ENCODE measurements around the gene HPN. TPM values are rescaled to one million over a fixed set of nuclear protein-coding genes. Genes with fewer than 3 reads are reported as not detected.

The HPN gene
- total and polyA plus RNA-seq, 10 of the 15 experiments (the other 5 are each of a cell fraction or from before 2014, with no cell fraction given), result 0.21 to 0.35 TPM; not detected in 8

GRCh38 chr19:35042954-35043604 is 1.6 kb downstream of the HPN start:
- in situ Hi-C loops (cut with MboI), result no loop called here
- ChIA-PET SMC1A (ENCODE audit: uncharacterized antibody, unreplicated experiment) (interaction anchor here (1.3 to 2.3 kb wide), 4 partner anchors 10 to 71 kb away, joined by 3 to 9 read pairs (median 4); no protein-coding TSS in a partner anchor), CTCF (interaction anchor here (0.9 to 5.4 kb wide), 16 partner anchors 13 to 192 kb away, joined by 3 to 56 read pairs (median 4); no protein-coding TSS in a partner anchor)

GRCh38 chr19:35043906-35044305 is 2.4 kb downstream of the HPN start:
- H3K9ac ChIP-seq (ENCODE audit: control insufficient read depth, insufficient read depth, low read length), result no peak overlapping the region
- SMC1A ChIA-PET (ENCODE audit: uncharacterized antibody, unreplicated experiment), result interaction anchor here (0.9 to 2.3 kb wide), 7 partner anchors 9 to 198 kb away, joined by 3 to 9 read pairs (median 3); no protein-coding TSS in a partner anchor
- TF ChIP-seq FOXM1 (IDR thresholded peaks at IDR 0.05; ENCODE audit: low read depth, low read length) (no peak), PBX3 (IDR thresholded peaks at IDR 0.05; ENCODE audit: insufficient replicate concordance, low read depth, low read length) (no peak), HCFC1 (IDR thresholded peaks at IDR 0.05; ENCODE audit: low read length) (no peak), CHD1 (IDR thresholded peaks at IDR 0.05; ENCODE audit: low read depth, low read length) (no peak)
- TF ChIP-seq, protein P1, sequence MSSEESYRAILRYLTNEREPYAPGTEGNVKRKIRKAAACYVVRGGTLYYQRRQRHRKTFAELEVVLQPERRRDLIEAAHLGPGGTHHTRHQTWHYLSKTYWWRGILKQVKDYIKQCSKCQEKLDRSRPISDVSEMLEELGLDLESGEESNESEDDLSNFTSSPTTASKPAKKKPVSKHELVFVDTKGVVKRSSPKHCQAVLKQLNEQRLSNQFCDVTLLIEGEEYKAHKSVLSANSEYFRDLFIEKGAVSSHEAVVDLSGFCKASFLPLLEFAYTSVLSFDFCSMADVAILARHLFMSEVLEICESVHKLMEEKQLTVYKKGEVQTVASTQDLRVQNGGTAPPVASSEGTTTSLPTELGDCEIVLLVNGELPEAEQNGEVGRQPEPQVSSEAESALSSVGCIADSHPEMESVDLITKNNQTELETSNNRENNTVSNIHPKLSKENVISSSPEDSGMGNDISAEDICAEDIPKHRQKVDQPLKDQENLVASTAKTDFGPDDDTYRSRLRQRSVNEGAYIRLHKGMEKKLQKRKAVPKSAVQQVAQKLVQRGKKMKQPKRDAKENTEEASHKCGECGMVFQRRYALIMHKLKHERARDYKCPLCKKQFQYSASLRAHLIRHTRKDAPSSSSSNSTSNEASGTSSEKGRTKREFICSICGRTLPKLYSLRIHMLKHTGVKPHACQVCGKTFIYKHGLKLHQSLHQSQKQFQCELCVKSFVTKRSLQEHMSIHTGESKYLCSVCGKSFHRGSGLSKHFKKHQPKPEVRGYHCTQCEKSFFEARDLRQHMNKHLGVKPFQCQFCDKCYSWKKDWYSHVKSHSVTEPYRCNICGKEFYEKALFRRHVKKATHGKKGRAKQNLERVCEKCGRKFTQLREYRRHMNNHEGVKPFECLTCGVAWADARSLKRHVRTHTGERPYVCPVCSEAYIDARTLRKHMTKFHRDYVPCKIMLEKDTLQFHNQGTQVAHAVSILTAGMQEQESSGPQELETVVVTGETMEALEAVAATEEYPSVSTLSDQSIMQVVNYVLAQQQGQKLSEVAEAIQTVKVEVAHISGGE (CRISPR knock-in tag; IDR thresholded peaks at IDR 0.05), result no peak

More at GRCh38 chr19:35042954-35043604, 1.6 kb downstream of the HPN start:
- no peaks in the 10 kb centered on the region for H4K20me1 ChIP-seq (ENCODE audit: control insufficient read depth, insufficient read depth)
- ATAC-seq (no peak), DNase-seq (ENCODE audit: low read depth, low spot score) (no peak), FAIRE-seq (no peak)
- no peak overlapping the region for H3K9ac ChIP-seq (ENCODE audit: control insufficient read depth, insufficient read depth, low read length)
- TF ChIP-seq, protein P2, sequence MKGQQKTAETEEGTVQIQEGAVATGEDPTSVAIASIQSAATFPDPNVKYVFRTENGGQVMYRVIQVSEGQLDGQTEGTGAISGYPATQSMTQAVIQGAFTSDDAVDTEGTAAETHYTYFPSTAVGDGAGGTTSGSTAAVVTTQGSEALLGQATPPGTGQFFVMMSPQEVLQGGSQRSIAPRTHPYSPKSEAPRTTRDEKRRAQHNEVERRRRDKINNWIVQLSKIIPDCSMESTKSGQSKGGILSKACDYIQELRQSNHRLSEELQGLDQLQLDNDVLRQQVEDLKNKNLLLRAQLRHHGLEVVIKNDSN (IDR thresholded peaks at IDR 0.05; ENCODE audit: borderline replicate concordance, extremely low read length, insufficient read depth, low read depth, low read length), result no peak
- ChIA-PET RAD21 (ENCODE audit: unreplicated experiment) (no interaction called here), POLR2A (interaction anchor here (0.6 kb wide), 1 partner anchor 54 kb away, joined by 4 read pairs; no protein-coding TSS in a partner anchor)
- no peak overlapping the region for H3K27ac ChIP-seq (ENCODE audit: control insufficient read depth, insufficient read depth)
- no peaks in the 10 kb centered on the region for H3K79me2 ChIP-seq (ENCODE audit: control insufficient read depth, insufficient read depth, low read length)
- no TSS peak for BruUV-seq (replicated peaks)
- intact Hi-C loops (cut with micrococcal nuclease; ENCODE audit: unreplicated experiment), result no loop called here
- no peaks in the 10 kb centered on the region for H3K9me3 ChIP-seq (replicated peaks; ENCODE audit: control insufficient read depth, insufficient read depth, low read length)
- peaks cover 10% of the 10 kb centered on the region for H3K4me1 ChIP-seq (ENCODE audit: control insufficient read depth, insufficient read depth, low read length)
- no peak overlapping the region for H3K4me3 ChIP-seq
- no peak overlapping the region for H2AFZ ChIP-seq (ENCODE audit: control insufficient read depth, low read depth, low read length)
- no peak overlapping the region for H3K4me2 ChIP-seq (ENCODE audit: control insufficient read depth, insufficient read depth)
- WGBS (ENCODE audit: insufficient coverage, insufficient replicate concordance, low lambda C conversion rate, missing lambda C conversion rate), result 26% methylated on average over 14 of the region's 14 CpGs
- H3K27me3 ChIP-seq (replicated peaks in 1 of 2; ENCODE audit: control insufficient read depth in 2 of 2, insufficient read depth in 2 of 2, low read length in 1 of 2), result peaks cover 0 to 3% of the 10 kb centered on the region in 2 experiments; a peak in 3 of 4 replicates
- no peaks in the 10 kb centered on the region for H3K36me3 ChIP-seq (ENCODE audit: control insufficient read depth in 2 of 2, insufficient read depth in 2 of 2, low read length in 1 of 2)

More at GRCh38 chr19:35043906-35044305, 2.4 kb downstream of the HPN start:
- Histone ChIP-seq H3K9me3 (replicated peaks; ENCODE audit: control insufficient read depth, insufficient read depth, low read length) (no peaks in the 10 kb centered on the region), H3K4me1 (ENCODE audit: control insufficient read depth, insufficient read depth, low read length) (peaks cover 4% of the 10 kb centered on the region; the same call in 1 of the 2 replicates), H3K79me2 (ENCODE audit: control insufficient read depth, insufficient read depth, low read length) (no peaks in the 10 kb centered on the region), H2AFZ (ENCODE audit: control insufficient read depth, low read depth, low read length) (no peak overlapping the region), H4K20me1 (ENCODE audit: control insufficient read depth, insufficient read depth) (no peaks in the 10 kb centered on the region), H3K27ac (ENCODE audit: control insufficient read depth, insufficient read depth) (no peak overlapping the region), H3K4me2 (ENCODE audit: control insufficient read depth, insufficient read depth) (no peak overlapping the region), H3K4me3 (no peak overlapping the region), H3K27me3 (replicated peaks in 1 of 2; ENCODE audit: control insufficient read depth in 2 of 2, insufficient read depth in 2 of 2, low read length in 1 of 2) (peaks cover 0 to 3% of the 10 kb centered on the region in 2 experiments; a peak in 3 of 4 replicates), H3K36me3 (ENCODE audit: control insufficient read depth in 2 of 2, insufficient read depth in 2 of 2, low read length in 1 of 2) (no peaks in the 10 kb centered on the region)
- in situ Hi-C loops (cut with MboI) (no loop called here), intact Hi-C loops (cut with micrococcal nuclease; ENCODE audit: unreplicated experiment) (no loop called here)
- ChIA-PET RAD21 (ENCODE audit: unreplicated experiment) (interaction anchor here (1.1 to 1.3 kb wide), 4 partner anchors 42 to 97 kb away, joined by 3 to 7 read pairs (median 4); no protein-coding TSS in a partner anchor), CTCF (interaction anchor here (0.6 to 5.4 kb wide), 33 partner anchors 13 to 306 kb away, joined by 3 to 56 read pairs (median 4); partner anchors contain the start of gene FXYD5), POLR2A (interaction anchor here (1.0 kb wide), 1 partner anchor 98 kb away, joined by 3 read pairs; no protein-coding TSS in a partner anchor)
- BruUV-seq (replicated peaks), result no TSS peak
- no peak for ATAC-seq
- no peak for DNase-seq (ENCODE audit: low read depth, low spot score)
- no peak for FAIRE-seq
- WGBS (ENCODE audit: insufficient coverage, insufficient replicate concordance, low lambda C conversion rate, missing lambda C conversion rate), result 37% methylated on average over 14 of the region's 14 CpGs
